ENCODE data around the gene KCNK7.
"Not testable (repeated sequence)": the region's sequence is repeated elsewhere in the genome, so short reads cannot be mapped to it uniquely, and the experiment has no call there.

KCNK7 gene

DNA sequence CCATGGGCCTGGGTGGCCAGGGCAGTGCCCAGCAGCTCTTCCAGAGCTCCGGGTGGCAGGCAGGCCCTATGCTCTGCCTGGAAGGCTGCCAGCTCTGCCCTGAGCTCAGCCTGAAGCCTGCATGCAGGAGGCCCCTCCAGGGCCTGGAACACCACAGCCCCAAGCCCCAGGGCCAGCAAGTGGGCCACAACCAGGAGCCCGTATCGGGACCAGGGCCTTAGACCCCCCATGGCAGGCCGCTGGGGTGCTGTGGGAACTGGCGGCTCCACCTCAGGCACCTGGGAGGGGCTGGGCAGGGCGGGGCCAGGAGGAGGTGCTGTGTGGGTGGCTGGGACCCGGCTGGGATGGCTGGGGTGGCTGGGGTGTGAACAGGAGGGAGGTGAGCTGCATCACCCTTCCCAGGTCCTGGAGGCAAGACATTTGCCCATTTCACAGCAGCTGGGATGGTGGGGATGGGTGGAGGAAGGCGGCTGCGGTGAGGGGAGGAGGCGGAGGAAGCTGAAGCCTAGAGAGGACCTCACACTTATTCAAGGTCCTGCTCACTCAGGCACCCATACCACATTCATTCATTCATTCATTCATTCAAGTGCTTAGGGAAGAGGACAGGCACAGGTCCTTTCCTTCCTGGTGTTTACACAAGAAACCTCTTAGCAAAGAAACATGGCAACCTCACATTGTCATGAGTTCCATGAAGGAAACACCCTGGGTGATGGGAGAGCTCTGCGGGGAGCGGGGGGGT, at the start of gene KCNK7:
Gene KCNK7 (minus strand): TSS at position 258 of the 739 bp plus-strand sequence. CDS start 28 bp downstream, at position 230.
- no peak for DNase-seq

GRCh38 chr11:65644837-65645236, 49.2 kb upstream of the KCNK7 start:
- no peak for DNase-seq

GRCh38 chr11:65643971-65644370, 48.4 kb upstream of the KCNK7 start:
- no peak for DNase-seq

DNA sequence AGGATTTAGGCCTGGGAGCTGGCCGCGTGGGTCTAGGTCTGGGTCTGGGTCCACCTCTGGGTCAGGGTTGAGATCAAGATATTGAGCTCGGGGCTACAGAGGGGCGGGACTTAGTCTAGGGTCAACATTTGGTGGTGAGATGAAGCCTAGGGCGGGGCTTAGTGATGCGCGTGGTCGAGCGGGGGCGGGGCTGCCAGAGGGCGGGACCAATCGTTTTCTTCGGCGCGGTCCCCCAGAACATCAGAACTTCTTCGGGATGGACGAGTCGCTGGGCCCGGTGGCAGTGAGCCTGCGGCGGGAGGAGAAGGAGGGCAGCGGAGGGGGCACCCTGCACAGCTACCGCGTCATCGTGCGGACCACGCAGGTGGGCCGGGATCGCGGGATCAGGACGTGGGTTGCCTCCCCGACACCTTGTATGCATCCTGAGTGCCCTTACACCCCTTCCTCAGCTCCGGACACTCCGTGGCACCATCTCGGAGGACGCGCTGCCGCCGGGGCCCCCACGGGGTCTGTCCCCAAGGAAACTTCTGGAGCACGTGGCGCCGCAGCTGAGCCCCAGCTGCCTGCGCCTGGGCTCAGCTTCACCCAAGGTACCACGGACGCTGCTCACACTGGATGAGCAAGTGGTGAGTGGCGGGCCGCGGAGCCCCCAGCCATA, 46.5 kb upstream of the KCNK7 start:
- no peak for DNase-seq

- no peak for DNase-seq
Observed at GRCh38 chr11:65641297-65642013, 45.9 kb upstream of the KCNK7 start.

DNA sequence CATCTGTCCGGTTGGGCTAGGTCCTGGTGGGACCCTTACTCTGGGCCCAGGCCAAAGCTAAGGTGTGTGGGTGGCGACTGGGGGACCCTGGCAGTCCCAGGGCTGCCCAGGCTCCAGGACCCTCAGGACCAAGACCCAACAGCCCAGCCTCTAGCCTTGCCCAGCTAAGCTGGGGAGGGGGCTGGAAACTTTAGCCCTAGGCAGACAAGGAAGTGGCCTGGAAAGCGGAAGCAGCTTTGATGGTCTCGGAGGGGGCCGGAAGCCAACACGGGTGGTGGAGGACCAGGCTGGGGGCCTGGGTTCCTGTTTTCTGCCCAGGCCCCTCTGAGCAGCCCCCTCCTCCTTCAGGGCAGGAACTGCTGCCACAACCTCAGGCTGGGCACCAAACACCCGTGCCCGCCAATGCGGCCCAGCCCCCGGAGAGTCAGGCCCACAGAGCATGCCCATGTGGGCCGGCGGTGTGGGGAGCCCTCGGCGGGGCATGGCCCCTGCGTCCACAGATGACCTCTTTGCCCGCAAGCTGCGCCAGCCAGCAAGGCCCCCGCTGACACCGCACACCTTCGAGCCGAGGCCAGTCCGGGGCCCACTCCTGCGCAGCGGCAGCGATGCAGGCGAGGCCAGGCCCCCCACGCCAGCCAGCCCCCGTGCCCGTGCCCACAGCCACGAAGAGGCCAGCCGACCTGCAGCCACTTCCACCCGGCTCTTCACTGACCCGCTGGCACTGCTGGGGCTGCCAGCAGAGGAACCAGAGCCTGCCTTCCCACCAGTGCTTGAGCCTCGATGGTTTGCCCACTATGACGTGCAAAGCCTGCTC, 45.1 kb upstream of the KCNK7 start:
- DNase-seq: peak; percentile 81

GRCh38 chr11:65639623-65640482, 44.3 kb upstream of the KCNK7 start:
- peak; percentile 74 for DNase-seq

DNA sequence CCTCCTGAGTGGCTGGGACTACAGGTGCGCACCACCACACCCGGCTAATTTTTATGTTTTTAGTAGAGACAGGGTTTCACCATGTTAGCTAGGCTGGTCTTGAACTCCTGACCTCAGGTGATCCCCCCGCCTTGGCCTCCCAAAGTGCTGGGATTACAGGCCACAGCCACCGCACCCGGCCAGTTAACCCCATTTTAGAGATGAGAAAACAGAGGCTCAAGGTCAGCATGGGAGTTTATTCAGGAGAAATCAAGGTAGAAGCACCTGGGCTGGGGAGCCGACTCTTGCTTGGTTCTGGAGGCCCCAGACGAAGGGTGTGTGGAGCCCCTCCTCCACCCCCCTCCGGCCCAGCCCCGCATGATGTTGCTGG, 43.6 kb upstream of the KCNK7 start:
- not testable (repeated sequence) for DNase-seq

GRCh38 chr11:65637794-65638419, 42.3 kb upstream of the KCNK7 start, which contains the start of gene SIPA1:
Gene SIPA1 (plus strand): TSS chr11:65638101. CDS start chr11:65640922, 2,821 bp downstream.
- DNase-seq: peak; percentile 91

DNA sequence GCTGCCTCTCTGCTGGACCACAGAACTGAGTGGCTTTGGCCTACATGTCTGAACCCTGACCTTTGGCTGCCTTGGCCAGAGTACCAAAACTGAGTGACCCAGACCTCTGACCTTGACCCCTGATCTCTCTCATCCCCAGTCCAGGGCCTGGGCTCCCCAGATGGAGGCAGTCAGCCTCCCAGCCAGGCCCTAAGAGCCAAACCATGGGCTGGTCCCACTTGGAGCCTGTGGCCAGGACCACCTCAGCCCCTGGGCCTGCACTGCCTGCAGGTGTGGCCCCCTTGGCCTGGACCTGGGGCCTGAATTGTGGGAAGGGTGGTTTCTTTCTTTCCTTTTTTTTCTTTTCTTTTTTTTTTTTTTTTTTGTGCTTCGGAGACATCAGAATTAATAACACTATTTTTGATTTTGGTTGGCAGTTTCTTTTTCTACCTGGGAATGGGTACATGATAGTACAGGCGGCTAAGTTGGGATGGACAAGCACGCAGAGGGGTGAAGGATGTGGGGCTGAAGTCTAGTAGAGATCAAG, 41.5 kb upstream of the KCNK7 start:
- DNase-seq: no peak

DNA sequence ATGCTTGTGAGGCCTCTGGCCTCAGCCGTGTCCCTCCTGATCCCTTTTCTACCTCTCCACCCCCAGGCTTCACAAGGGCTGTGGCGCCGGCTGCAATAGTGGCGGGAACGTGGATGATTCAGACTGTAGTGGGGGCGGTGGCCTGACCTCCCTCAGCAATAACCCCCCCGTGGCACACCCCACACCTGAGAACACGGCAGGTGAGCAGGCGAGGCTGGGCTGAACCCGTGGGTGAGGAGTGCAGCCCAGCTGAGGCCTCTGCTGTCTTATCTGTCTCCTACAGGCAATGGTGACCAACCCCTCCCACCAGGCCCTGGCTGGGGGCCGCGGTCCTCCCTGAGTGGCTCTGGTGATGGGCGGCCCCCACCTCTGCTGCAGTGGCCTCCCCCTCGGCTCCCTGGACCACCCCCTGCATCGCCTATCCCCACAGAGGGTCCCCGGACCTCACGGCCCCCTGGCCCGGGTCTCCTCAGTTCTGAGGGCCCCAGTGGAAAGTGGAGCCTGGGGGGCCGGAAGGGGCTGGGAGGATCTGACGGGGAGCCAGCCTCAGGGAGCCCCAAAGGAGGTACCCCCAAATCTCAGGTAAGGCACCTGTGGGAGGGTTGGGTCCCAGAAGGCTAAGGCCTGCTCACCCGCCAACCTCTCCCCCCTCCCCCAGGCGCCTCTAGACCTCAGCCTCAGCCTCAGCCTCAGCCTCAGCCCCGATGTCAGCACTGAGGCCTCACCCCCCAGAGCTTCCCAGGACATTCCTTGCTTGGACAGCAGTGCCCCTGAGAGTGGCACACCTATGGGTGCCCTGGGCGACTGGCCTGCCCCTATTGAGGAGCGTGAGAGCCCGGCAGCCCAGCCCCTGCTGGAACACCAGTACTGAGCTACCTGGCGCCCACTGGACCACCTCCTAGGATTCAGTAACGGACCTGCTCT, 40.8 kb upstream of the KCNK7 start:
- no peak for DNase-seq

DNA sequence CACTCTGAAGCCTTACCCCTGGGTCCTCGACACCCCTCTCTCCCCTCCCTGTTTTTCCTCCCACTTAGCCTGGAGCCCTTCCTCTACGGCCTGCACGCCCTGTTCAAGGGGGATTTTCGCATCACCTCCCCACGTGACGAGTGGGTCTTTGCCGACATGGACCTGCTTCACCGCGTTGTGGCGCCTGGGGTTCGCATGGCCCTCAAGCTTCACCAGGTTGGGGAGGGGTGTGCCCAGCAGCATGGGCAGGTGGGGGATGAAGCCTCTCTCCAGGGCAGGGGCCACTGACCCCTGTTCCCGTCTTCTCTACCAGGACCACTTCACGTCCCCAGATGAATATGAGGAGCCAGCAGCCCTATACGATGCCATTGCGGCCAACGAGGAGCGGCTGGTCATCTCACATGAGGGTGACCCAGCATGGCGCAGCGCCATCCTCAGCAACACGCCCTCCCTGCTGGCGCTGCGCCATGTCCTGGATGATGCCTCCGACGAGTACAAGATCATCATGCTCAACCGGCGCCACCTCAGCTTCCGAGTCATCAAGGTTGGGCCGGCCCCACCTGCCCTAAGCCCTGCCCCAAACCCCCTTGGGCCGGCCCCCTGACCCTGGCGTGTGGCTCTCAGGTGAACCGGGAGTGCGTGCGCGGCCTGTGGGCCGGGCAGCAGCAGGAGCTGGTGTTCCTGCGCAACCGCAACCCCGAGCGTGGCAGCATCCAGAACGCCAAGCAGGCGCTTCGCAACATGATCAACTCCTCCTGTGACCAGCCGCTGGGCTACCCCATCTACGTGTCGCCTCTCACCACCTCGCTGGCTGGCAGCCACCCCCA, 39.5 kb upstream of the KCNK7 start:
- DNase-seq: no peak

- DNase-seq: no peak
Observed at GRCh38 chr11:65634440-65634839, 38.8 kb upstream of the KCNK7 start.

DNA sequence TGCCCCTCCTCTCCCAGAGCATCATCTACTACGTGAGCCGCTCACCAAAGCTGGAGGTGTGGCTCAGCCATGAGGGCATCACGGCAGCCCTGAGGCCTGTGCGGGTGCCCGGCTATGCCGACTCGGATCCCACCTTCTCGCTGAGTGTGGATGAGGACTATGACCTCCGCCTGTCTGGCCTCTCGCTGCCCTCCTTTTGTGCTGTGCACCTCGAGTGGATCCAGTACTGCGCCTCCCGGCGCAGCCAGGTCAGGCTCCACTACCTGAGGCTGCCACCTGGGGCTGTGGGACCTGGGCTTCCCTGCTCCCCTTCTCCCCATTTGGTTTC, 38.5 kb upstream of the KCNK7 start:
- DNase-seq: no peak

- no peak for DNase-seq
Observed at GRCh38 chr11:65633390-65634108, 37.9 kb upstream of the KCNK7 start.

DNA sequence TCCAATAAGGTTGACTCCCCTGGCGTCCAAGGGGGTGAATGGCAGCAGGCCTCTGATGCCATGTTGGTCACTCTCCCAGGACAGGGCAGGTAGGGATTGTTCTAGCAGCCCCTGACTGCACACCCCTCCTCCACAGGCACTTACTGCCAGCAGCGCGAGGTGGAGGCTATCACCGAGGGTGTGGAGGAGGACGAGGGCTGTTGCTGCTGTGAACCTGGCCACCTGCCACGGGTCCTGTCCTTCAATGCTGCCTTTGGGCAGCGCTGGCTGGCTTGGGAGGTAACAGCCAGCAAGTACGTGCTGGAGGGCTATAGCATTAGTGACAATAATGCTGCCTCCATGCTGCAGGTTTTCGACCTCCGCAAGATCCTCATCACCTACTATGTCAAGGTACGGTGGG, 34.6 kb upstream of the KCNK7 start:
- DNase-seq: no peak

- DNase-seq: no peak
Observed at GRCh38 chr11:65629579-65629978, 34.0 kb upstream of the KCNK7 start.

DNA sequence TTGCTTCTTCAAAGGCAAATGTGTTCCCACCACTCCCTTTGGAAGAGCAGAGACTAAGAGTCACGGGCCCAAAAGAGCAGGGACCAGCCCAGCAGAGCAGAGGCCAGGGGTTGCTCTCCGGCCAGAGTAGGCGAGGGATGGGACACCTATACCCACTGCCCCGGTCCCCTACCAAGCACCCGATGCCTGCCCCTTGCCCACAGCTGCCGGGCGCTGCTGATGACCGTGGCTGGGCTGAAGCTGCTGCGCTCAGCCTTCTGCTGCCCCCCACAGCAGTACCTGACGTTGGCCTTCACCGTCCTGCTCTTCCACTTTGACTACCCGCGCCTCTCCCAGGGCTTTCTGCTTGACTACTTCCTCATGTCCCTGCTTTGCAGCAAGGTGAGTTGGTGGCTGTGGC, 31.6 kb upstream of the KCNK7 start:
- no peak for DNase-seq
